Kidney (tissue), 14 donors: ENCODE measurements around the gene TPST1. TPM values are rescaled to one million over a fixed set of nuclear protein-coding genes. Genes with fewer than 3 reads are reported as not detected.

Experiments
- DNase-seq, 5 donors: peaks; one replicate each; pipeline ENCODE4 v3.0.0-alpha.2; 2013 to 2020
- FAIRE-seq: peaks from 2 replicates; lab custom pipeline; 2012; peaks lifted over from hg19 to GRCh38; lab: Jason Lieb, UNC
- H3K27ac ChIP-seq, 2 donors: one replicate each; pipeline ENCODE4 v1.7.0; 2013; ENCODE audit warnings: low read depth in 2 of 2, low read length in 2 of 2, inconsistent platforms in 1 of 2
- H3K27me3 ChIP-seq: one replicate; pipeline ENCODE4 v1.7.1; 2013; ENCODE audit warnings: low read length, inconsistent platforms; ENCODE audit not compliant: control insufficient read depth, insufficient read depth
- H3K36me3 ChIP-seq, 3 donors: one replicate each; pipeline versions ENCODE4 v1.7.0 to v1.7.1; 2013; ENCODE audit warnings: low read length in 3 of 3, control low read depth in 1 of 3, inconsistent platforms in 1 of 3; ENCODE audit not compliant: insufficient read depth in 3 of 3, control insufficient read depth in 2 of 3
- H3K4me1 ChIP-seq, 3 donors: one replicate each; pipeline versions ENCODE4 v1.7.0 to v1.7.1; 2013; ENCODE audit warnings: low read length in 3 of 3, inconsistent platforms in 1 of 3, low read depth in 1 of 3; ENCODE audit not compliant: control insufficient read depth in 2 of 3, insufficient read depth in 2 of 3
- H3K4me3 ChIP-seq, 3 donors: one replicate each; pipeline versions ENCODE4 v1.7.0 to v1.8.1; 2013; ENCODE audit warnings: low read length in 3 of 3, control low read depth in 1 of 3, inconsistent platforms in 1 of 3
- H3K9ac ChIP-seq, 3 donors: one replicate each; pipeline versions ENCODE4 v1.7.0 to v1.7.1; 2013; ENCODE audit warnings: low read length in 3 of 3, control low read depth in 1 of 3, inconsistent platforms in 1 of 3
- H3K9me3 ChIP-seq, 3 donors: one replicate each; pipeline versions ENCODE4 v1.7.0 to v1.7.1; 2013; ENCODE audit warnings: low read length in 3 of 3, control low read depth in 1 of 3, inconsistent platforms in 1 of 3; ENCODE audit not compliant: control insufficient read depth in 2 of 3, insufficient read depth in 1 of 3
- CTCF ChIP-seq: IDR thresholded peaks from 3 replicates; pipeline ENCODE4 v1.5.1; 2012; ENCODE audit warnings: mild to moderate bottlenecking, moderate library complexity, borderline replicate concordance; ENCODE audit not compliant: insufficient read depth; ENCODE audit errors: extremely low read depth
- intact Hi-C: fragments of 100-400 bp; cut with DNase I; formaldehyde crosslinking; loops from one replicate; pipeline ENCODE4 v1.11.1; 2022
- polyA plus RNA-seq: library from polyadenylated mRNA; stranded (reverse); fragments of 350-450 nt; fragmentation: Illumina TruSeq; extraction: RNeasy Lipid Tissue Mini Kit (QIAGEN cat#74804); gene quantifications from one replicate; pipeline ENCODE4 v1.2.3, GENCODE V29; 2014; ENCODE audit warnings: low read depth, low replicate concordance; ENCODE audit not compliant: insufficient read depth
- total RNA-seq: library from RNA; stranded (reverse); fragmentation: NEBNext Ultra II Directional; extraction: Animal tissue kit (Norgen Biotek cat#: 25700); gene quantifications from one replicate; pipeline ENCODE4 v1.2.1, GENCODE V29; 2021
- donor health status: control.
- donor health status: control.
- donor health status: control.
- donor health status: control.
- donor health status: control.
- donor health status: DM: yes; HTN: yes; CAD: no.
- donor health status: Normal renal cell carcinoma (clear cell type).

TPST1 gene
- total and polyA plus RNA-seq, 2 donors from 2014 or later = 23.6 to 35.7 TPM

GRCh38 chr7:66211429-66211828, 6.3 kb downstream of the TPST1 start:
- Histone ChIP-seq H3K9ac (no peak overlapping the region), H3K4me3 (no peak overlapping the region), H3K27me3 (no peaks in the 10 kb centered on the region), H3K4me1 (peaks cover 0 to 3% (median under 1%) of the 10 kb centered on the region in 3 donors), H3K9me3 (no peaks in the 10 kb centered on the region), H3K27ac (no peak overlapping the region), H3K36me3 (no peaks in the 10 kb centered on the region)
- TF ChIP-seq CTCF = no peak
- DNase-seq (no peak), FAIRE-seq (no peak)
- intact Hi-C loops = no loop called here

- no peak overlapping the region for H3K9ac ChIP-seq
- no peaks in the 10 kb centered on the region for H3K27me3 ChIP-seq
- intact Hi-C loops = no loop called here
- H3K4me1 ChIP-seq = no peaks in the 10 kb centered on the region
- TF ChIP-seq CTCF = no peak
- FAIRE-seq (no peak), DNase-seq (no peak)
- no peak overlapping the region for H3K27ac ChIP-seq
- no peaks in the 10 kb centered on the region for H3K36me3 ChIP-seq
- H3K4me3 ChIP-seq = no peak overlapping the region
- no peaks in the 10 kb centered on the region for H3K9me3 ChIP-seq
Observed at GRCh38 chr7:66213637-66214036, 8.5 kb downstream of the TPST1 start.

- Histone ChIP-seq H3K27me3 (no peaks in the 10 kb centered on the region), H3K9me3 (no peaks in the 10 kb centered on the region), H3K4me3 (no peak overlapping the region), H3K36me3 (no peaks in the 10 kb centered on the region), H3K27ac (no peak overlapping the region), H3K4me1 (no peaks in the 10 kb centered on the region), H3K9ac (no peak overlapping the region)
- no peak for FAIRE-seq
- TF ChIP-seq CTCF = no peak
- no peak for DNase-seq
- intact Hi-C loops = no loop called here
Observed at GRCh38 chr7:66216687-66217086, 11.6 kb downstream of the TPST1 start.

GRCh38 chr7:66219805-66220204, 14.7 kb downstream of the TPST1 start:
- Histone ChIP-seq H3K36me3 (no peaks in the 10 kb centered on the region), H3K27me3 (no peaks in the 10 kb centered on the region), H3K4me3 (no peak overlapping the region), H3K9ac (no peak overlapping the region), H3K9me3 (no peaks in the 10 kb centered on the region), H3K4me1 (no peaks in the 10 kb centered on the region), H3K27ac (no peak overlapping the region)
- no peak for FAIRE-seq
- intact Hi-C loops = no loop called here
- DNase-seq = no peak
- TF ChIP-seq CTCF = no peak
